ENCODE results near the gene BDKRB2.

BDKRB2 gene

DNA sequence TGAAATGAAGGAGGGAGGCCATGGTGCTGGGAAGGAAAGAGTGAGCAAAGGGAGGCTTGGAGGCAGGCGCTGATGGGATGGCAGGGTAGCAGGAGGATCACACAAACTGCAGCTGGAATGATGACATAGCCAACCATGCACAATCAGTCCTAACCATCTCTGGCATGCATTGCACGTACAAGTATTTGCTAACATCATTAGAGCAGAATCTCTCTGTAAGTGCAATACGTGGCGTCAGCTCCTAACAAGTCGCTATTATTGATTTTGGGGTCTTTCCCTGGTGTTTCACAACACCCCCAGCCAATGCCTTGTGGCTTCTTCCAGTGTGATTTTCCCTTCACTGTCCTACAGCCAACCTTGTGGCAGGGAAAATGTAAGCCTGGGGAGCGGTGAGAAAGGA is 69.9 kb downstream of the BDKRB2 start:
- no peak for DNase-seq

DNA sequence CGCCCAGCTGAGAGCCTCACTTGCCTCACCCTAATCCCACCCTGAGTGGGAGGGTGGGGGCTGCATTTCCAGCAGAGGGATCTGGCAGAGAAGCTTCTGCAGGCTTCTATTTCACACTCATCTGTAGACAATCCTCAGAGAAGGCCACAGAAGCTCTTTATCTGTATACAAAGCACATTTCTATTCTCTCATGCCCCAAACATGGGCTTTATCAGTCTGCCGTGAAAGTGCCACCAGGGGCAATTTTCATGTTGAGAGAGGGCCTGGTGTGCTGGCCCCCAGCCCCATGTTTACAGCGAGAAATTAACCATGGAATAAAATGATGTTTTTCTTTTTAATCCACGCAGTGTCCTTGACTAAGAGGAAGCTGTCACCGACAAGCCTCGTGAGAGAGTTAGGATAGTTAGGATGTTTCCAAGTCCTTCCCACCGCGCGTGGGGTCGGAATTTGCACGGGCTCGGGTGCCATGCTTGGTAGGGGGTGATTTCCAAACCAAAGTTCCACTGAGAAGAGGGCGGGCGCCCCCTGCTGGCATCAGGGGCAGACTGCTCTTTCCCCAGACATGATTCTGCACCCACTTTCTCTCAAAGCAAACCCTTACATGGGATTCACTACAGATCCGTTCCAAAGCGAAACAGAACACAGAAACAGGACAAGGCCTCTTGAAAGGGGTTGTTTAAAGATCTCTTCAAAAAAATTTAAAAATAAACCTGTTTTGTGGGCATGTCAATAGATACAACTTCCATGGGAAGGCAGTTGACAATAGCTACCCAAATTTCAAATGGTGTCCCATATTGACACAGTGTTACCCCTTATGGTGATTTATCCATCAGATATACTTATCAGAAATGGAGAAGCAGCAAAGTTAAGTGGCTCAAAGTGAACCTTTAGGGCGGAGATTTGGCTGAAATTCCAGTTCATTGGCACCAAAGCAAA is 70.8 kb downstream of the BDKRB2 start:
- peak; percentile 72 for DNase-seq

DNA sequence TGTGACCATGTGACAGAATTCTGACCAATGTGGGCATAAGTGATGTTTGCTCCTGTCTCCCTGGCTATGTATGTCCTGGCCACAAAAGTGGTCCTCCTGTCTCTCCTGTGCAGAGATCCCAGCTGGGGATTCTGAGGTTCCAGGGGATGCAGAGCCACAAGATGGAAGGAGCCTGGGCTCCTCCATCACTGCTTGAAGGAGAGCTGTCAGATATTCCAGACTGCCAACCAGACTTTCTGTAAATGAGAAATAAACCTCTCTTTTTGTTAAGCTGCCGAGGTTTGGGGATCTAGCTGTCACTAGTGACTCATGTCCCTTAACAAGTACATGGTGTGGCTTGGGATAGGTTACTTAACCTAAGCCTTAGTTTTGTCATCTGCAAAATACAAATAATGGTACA is 73.3 kb downstream of the BDKRB2 start:
- no peak for DNase-seq

DNA sequence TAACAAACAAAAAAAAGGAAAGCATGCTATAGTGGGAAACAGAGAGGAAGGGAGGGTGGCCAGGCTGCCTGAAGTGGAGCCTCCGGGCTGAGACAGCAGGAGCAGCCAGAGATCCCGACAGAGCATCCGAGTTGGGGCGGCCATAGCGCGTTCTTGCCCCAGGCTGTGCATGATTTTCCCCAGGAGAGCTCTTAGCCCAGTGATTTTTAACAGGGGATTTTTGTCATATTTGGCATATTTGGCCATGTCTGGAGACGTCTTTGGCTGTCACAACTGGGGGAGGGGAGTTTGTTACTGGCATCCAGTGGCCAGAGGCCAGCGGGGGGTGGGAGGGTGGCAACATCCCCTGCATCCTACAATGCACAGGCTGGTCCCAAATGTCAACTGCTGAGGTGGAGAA is 74.9 kb downstream of the BDKRB2 start:
- no peak for DNase-seq

DNA sequence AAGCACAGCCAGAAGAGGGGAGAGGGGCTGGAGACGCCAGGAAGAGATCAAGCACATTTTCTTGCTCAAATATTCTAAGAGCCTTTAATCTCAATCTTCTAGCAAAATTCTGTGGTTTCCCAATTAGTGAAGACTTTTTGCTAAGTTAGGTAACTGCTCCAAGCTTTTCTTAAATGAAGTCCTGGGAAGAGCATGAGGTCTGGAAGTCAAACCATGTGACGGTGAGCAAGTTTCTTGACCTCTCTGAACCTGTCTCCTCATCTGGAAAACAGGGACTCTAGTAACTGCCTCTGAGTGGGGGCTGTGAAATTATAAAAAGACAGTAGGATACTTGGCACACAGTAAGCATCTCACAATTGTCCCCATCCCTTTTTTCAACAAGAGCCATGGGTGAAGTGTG is 75.5 kb downstream of the BDKRB2 start:
- no peak for DNase-seq

DNA sequence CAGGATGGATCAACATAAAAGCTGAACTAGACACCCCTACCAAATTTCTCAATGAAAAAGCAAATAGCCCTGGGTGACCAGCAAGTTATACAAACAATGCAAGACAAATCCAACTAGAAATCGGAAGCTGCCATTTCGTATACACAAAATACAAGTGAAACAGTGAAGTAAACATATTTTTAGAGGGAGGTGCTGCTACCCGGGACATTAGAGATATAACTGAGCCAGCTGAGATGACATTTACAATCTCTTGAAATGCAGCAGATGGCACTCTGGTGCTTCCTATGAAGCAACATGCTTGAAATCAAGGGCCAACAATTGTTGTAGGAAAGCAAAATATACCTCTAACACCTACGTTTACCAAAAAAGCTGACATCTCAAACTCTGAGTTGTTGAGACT is 76.8 kb downstream of the BDKRB2 start:
- DNase-seq: no peak

DNA sequence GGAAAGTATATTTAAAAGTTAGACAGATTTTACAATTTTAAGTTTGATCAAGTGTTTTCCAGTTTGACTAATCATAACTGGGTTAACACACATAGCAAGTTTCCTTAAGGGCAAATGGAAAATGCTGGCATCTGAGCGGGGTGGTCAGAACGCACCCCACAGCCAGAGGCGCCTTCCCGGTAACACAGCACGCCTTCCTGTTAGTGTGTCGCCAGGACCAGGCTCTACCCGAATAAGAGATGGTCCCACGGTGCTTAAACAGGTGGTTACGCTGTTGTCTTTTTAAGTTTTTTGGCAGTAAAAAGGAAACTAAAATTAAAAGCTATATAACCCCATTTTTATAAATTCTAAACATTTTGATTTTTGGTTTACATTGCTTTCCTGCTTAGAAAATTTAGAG is 79.4 kb downstream of the BDKRB2 start:
- no peak for DNase-seq

DNA sequence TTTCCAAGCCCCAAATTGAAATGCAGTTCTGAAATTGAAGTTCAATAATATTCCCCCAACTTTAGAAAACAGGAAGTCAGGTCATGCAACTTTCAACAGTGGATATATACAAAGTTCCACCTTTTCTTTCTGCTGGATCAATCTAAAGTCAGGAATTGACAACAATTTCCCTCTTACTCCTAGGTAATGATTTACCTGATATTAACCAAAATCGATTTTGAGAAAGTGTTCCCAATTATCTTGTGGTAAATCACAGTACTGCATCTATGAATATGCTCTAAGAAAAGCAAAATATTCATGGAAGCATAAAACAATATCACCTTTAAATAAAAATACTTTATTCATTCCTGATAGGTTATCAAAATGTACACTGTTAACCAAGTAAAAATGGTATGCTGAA is 79.8 kb downstream of the BDKRB2 start:
- DNase-seq: no peak

DNA sequence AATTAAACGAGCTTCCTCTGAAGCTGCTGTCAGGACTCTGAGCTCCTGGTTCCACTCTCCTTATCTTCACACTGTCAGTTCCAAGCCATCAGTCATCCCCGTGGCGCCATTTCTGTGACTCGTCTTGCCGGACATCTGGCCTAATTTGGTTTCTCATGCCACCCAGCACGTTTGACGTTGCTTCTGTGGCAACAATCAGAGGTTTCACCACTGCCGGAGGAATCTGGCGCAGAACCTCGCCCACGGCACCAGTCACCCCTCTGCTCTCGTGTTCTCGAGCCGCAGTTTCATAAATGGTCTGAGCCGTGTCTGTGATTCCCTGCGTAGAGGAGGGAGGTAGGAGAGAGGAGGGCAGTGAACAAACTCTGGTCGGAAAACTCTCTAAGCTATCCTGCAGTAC is 81.0 kb downstream of the BDKRB2 start:
- DNase-seq: no peak

DNA sequence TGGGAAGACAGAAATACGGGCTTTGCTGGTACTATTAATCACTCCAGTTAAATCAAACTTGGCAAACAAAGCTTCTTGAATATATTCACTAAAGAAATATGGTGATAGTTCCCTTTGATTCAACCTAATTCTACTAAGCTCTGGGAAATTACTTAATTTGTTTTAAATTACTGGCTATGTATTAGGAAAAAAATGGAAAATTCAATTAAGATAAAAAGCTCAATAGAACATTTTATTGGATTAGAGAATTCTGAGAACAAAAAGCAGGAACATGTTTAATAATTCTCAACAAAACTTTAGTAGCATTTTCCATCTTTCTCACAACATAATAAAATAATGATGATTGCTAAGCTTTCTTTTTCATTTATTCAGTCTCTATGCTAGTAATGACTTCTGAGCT is 81.6 kb downstream of the BDKRB2 start:
- DNase-seq: no peak

DNA sequence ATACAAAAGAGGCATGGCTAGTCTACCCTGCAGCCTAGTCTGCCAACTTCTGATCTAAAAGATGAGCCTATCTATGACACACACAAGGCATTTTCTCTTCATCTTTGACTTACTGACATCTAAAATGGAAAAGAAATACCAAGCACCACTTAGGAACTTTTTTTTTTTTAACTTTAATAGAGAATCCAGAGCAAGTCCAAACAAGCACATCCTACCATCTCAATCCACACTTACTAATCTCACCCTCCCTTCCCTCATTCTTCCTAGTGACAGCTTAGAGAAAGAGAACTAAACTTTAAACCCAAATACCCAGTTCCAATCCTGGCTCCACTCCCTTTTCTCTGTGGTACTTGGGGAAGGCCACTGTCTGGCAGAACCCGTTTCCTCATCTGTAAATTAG is 83.2 kb downstream of the BDKRB2 start:
- DNase-seq: no peak

Data from activated T-cell treated with anti-CD3 and anti-CD28 coated beads, Interleukin-2, amount 50 U/mL, for 1 hour (primary cell).